HepG2 (cell line): ENCODE measurements around the gene IRAK4. TPM values are rescaled to one million over a fixed set of nuclear protein-coding genes. Genes with fewer than 3 reads are reported as not detected.

Experiments
- REXO4 ChIP-seq: sonication (generic); formaldehyde crosslinking; IDR thresholded peaks from 2 replicates; pipeline ENCODE4 v1.8.0; 2022; ENCODE audit warnings: missing genetic modification reagents, mild to moderate bottlenecking, borderline replicate concordance
- SNAI1 ChIP-seq: sonication (generic); formaldehyde crosslinking; IDR thresholded peaks from 2 replicates; pipeline ENCODE4 v1.5.0; 2020; ENCODE audit warnings: mild to moderate bottlenecking, missing genetic modification reagents, borderline replicate concordance
- ZNF773 ChIP-seq: sonication (generic); formaldehyde crosslinking; IDR thresholded peaks from 2 replicates; pipeline ENCODE4 v1.4.0; 2020; ENCODE audit warnings: missing genetic modification reagents, borderline replicate concordance
- polyA plus RNA-seq, 8 experiments: library from polyadenylated mRNA; depleted of rRNA in 3 of 8; stranded (reverse) in 7 of 8; unstranded in 1 of 8; fragments of >200 nt; fragmentation: Illumina TruSeq in 4 of 8; extraction: Trizol in 4 of 8; gene quantifications; 2 replicates each; pipeline versions ENCODE4 v1.2.1 to v1.2.3, GENCODE V29; 2011 to 2016; ENCODE audit warnings: low read depth in 4 of 8, missing spikeins in 1 of 8, mixed read lengths in 1 of 8; ENCODE audit not compliant: insufficient read depth in 1 of 8
- total RNA-seq, 5 experiments: library from RNA; depleted of rRNA; stranded (reverse); fragments of >200 nt; fragmentation: Illumina TruSeq; extraction: Trizol; gene quantifications; 2 replicates each; pipeline ENCODE4 v1.2.3, GENCODE V29; 2016; ENCODE audit warnings: low read depth in 1 of 5
- TF ChIP-seq, protein P1 (sequence below): sonication (generic); formaldehyde crosslinking; IDR thresholded peaks from one replicate; pipeline ENCODE4 v1.5.1; 2020; ENCODE audit warnings: mild to moderate bottlenecking, missing genetic modification reagents; ENCODE audit errors: not compliant biosample characterization
- TF ChIP-seq, protein P2 (sequence below): IDR thresholded peaks from 2 replicates; pipeline ENCODE4 v1.4.0; 2020; ENCODE audit warnings: mild to moderate bottlenecking, missing genetic modification reagents
- TF ChIP-seq, protein P3 (sequence below): sonication (generic); formaldehyde crosslinking; IDR thresholded peaks from 2 replicates; pipeline ENCODE4 v1.8.1; 2023; ENCODE audit warnings: mild to moderate bottlenecking, missing genetic modification reagents
- TF ChIP-seq, protein P4 (sequence below): sonication (generic); formaldehyde crosslinking; IDR thresholded peaks from 2 replicates; pipeline ENCODE4 v1.5.0; 2020; ENCODE audit warnings: missing genetic modification reagents
- TF ChIP-seq, protein P5 (sequence below): sonication (generic); formaldehyde crosslinking; IDR thresholded peaks from 2 replicates; pipeline ENCODE4 v1.5.0; 2020; ENCODE audit warnings: missing genetic modification reagents

The IRAK4 gene
- total and polyA plus RNA-seq, 2 of the 13 experiments (the other 11 are each of a cell fraction or from before 2014, with no cell fraction given), result 6.6 to 7.1 TPM

DNA sequence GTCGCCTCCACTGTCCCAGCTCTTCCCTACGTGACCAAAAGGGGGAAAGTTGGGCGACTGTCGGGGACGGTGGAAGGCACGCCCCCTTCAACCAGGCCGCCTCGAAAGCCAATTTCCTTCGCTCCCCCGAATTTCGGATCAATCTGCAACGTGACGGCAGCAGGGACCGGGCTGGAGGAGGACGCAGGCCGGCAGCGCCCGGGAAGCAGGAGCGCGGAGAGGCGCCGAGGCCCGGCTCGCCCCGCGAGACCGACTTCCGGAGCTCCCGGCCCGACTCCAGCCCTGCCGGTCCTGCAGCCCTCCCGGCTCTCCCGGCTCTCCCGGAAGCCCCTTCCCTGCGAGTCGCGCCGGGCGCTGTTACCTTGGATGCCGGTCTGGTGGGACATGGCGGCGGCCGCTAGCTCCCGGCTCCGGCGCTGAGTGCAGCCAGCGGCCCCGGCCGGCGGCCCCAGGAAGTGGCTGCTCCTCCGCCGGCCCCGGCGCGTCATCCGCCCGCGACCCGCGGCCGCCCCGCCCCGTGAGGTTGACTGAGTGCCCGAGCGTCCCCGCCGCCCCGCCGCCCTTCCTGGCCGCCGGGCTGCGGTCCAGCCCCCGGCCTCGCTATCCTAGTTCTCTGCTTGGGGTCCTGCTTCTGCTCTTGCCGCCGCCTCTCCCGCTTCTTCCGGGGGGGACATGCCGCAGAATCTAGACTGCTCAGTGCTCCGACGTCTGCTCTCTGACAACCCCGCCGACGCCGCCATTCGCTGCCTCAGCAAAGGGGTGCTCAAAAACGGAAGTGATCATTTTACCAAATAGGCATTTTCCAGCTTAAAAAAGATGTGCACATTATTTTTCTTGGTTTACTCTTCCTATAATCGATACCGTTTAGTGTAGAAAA is 47.3 kb downstream of the IRAK4 start, which contains the start of gene TWF1 (continued):
- TF ChIP-seq, protein P1, sequence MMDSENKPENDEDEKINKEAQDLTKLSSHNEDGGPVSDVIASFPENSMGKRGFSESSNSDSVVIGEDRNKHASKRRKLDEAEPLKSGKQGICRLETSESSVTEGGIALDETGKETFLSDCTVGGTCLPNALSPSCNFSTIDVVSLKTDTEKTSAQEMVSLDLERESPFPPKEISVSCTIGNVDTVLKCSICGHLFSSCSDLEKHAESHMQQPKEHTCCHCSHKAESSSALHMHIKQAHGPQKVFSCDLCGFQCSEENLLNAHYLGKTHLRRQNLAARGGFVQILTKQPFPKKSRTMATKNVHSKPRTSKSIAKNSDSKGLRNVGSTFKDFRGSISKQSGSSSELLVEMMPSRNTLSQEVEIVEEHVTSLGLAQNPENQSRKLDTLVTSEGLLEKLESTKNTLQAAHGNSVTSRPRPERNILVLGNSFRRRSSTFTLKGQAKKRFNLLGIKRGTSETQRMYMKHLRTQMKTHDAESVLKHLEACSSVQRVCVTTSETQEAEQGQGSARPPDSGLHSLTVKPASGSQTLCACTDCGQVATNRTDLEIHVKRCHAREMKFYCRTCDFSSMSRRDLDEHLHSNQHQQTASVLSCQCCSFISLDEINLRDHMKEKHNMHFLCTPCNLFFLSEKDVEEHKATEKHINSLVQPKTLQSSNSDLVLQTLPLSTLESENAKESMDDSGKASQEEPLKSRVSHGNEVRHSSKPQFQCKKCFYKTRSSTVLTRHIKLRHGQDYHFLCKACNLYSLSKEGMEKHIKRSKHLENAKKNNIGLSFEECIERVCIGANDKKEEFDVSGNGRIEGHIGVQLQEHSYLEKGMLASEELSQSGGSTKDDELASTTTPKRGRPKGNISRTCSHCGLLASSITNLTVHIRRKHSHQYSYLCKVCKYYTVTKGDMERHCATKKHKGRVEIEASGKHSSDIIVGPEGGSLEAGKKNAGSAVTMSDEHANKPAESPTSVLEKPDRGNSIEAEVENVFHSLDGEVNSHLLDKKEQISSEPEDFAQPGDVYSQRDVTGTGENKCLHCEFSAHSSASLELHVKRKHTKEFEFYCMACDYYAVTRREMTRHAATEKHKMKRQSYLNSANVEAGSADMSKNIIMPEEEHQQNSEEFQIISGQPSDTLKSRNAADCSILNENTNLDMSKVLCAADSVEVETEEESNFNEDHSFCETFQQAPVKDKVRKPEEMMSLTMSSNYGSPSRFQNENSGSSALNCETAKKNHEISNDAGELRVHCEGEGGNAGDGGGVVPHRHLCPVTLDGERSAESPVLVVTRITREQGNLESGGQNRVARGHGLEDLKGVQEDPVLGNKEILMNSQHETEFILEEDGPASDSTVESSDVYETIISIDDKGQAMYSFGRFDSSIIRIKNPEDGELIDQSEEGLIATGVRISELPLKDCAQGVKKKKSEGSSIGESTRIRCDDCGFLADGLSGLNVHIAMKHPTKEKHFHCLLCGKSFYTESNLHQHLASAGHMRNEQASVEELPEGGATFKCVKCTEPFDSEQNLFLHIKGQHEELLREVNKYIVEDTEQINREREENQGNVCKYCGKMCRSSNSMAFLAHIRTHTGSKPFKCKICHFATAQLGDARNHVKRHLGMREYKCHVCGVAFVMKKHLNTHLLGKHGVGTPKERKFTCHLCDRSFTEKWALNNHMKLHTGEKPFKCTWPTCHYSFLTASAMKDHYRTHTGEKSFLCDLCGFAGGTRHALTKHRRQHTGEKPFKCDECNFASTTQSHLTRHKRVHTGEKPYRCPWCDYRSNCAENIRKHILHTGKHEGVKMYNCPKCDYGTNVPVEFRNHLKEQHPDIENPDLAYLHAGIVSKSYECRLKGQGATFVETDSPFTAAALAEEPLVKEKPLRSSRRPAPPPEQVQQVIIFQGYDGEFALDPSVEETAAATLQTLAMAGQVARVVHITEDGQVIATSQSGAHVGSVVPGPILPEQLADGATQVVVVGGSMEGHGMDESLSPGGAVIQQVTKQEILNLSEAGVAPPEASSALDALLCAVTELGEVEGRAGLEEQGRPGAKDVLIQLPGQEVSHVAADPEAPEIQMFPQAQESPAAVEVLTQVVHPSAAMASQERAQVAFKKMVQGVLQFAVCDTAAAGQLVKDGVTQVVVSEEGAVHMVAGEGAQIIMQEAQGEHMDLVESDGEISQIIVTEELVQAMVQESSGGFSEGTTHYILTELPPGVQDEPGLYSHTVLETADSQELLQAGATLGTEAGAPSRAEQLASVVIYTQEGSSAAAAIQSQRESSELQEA (CRISPR knock-in tag), result peak; percentile 60
- 0 out of 2 replicates have a peak, but pooled peaks have one; percentile 35 for TF ChIP-seq REXO4 (CRISPR knock-in tag)
- TF ChIP-seq ZNF773 (CRISPR knock-in tag), result no peak
- TF ChIP-seq, protein P2, sequence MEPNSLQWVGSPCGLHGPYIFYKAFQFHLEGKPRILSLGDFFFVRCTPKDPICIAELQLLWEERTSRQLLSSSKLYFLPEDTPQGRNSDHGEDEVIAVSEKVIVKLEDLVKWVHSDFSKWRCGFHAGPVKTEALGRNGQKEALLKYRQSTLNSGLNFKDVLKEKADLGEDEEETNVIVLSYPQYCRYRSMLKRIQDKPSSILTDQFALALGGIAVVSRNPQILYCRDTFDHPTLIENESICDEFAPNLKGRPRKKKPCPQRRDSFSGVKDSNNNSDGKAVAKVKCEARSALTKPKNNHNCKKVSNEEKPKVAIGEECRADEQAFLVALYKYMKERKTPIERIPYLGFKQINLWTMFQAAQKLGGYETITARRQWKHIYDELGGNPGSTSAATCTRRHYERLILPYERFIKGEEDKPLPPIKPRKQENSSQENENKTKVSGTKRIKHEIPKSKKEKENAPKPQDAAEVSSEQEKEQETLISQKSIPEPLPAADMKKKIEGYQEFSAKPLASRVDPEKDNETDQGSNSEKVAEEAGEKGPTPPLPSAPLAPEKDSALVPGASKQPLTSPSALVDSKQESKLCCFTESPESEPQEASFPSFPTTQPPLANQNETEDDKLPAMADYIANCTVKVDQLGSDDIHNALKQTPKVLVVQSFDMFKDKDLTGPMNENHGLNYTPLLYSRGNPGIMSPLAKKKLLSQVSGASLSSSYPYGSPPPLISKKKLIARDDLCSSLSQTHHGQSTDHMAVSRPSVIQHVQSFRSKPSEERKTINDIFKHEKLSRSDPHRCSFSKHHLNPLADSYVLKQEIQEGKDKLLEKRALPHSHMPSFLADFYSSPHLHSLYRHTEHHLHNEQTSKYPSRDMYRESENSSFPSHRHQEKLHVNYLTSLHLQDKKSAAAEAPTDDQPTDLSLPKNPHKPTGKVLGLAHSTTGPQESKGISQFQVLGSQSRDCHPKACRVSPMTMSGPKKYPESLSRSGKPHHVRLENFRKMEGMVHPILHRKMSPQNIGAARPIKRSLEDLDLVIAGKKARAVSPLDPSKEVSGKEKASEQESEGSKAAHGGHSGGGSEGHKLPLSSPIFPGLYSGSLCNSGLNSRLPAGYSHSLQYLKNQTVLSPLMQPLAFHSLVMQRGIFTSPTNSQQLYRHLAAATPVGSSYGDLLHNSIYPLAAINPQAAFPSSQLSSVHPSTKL, result no peak; the same call in 1 of the 2 replicates
- TF ChIP-seq, protein P3, sequence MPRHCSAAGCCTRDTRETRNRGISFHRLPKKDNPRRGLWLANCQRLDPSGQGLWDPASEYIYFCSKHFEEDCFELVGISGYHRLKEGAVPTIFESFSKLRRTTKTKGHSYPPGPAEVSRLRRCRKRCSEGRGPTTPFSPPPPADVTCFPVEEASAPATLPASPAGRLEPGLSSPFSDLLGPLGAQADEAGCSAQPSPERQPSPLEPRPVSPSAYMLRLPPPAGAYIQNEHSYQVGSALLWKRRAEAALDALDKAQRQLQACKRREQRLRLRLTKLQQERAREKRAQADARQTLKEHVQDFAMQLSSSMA (CRISPR knock-in tag), result no peak; the same call in 1 of the 2 replicates
- TF ChIP-seq, protein P4, sequence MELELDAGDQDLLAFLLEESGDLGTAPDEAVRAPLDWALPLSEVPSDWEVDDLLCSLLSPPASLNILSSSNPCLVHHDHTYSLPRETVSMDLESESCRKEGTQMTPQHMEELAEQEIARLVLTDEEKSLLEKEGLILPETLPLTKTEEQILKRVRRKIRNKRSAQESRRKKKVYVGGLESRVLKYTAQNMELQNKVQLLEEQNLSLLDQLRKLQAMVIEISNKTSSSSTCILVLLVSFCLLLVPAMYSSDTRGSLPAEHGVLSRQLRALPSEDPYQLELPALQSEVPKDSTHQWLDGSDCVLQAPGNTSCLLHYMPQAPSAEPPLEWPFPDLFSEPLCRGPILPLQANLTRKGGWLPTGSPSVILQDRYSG (CRISPR knock-in tag), result 0 out of 2 replicates have a peak, but pooled peaks have one; percentile 42
- TF ChIP-seq SNAI1, result no peak
- TF ChIP-seq, protein P5, sequence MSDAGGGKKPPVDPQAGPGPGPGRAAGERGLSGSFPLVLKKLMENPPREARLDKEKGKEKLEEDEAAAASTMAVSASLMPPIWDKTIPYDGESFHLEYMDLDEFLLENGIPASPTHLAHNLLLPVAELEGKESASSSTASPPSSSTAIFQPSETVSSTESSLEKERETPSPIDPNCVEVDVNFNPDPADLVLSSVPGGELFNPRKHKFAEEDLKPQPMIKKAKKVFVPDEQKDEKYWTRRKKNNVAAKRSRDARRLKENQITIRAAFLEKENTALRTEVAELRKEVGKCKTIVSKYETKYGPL, result no peak
